Stomach (tissue), 4 donors: Measurements from ENCODE around the gene NTNG1.

Experiments used
- CTCF ChIP-seq, 7 experiments: fragments of 450-650 bp in 4 of 7; fragments of 200-600 bp in 3 of 7; sonication (generic) in 3 of 7; IDR thresholded peaks; one replicate each; pipeline ENCODE4 v1.5.1; 2016 to 2019; ENCODE audit warnings: antibody characterized with exemption in 7 of 7, control low read depth in 2 of 7, mild to moderate bottlenecking in 1 of 7
- EP300 ChIP-seq: sonication (generic); formaldehyde crosslinking; IDR thresholded peaks from one replicate; pipeline ENCODE4 v1.6.1; 2017; ENCODE audit warnings: antibody characterized with exemption
- POLR2A ChIP-seq, 4 donors: fragments of 450-650 bp; IDR thresholded peaks; one replicate each; pipeline ENCODE4 v1.6.1; 2016; ENCODE audit warnings: antibody characterized with exemption in 4 of 4, control low read depth in 2 of 4, mild to moderate bottlenecking in 1 of 4, moderate library complexity in 1 of 4
- POLR2AphosphoS5 ChIP-seq, 3 donors: sonication (generic); formaldehyde crosslinking; IDR thresholded peaks; one replicate each; pipeline ENCODE4 v1.6.1; 2016; ENCODE audit warnings: antibody characterized with exemption in 3 of 3

DNA sequence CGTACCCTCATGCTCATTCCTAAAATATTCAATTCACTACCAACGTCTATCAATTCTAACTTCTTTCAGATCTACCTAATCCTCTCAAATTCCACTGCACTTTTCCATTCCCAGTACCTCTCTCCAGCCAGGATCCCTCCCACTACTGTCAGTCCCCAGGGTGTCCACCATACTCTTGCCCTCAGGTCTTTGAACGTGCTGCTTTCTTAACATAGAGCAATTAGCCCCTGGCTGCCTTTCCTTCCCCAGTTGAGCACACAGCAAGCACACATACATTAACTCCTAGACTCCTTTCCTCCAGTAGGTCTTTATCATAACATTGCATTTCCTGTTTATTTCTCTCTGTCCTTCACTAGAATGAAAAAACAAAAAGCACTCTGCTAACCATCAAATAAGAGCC, 126.7 kb downstream of the NTNG1 start:
- no peak for TF ChIP-seq POLR2A (IDR thresholded peaks at IDR 0.05)
- TF ChIP-seq CTCF (IDR thresholded peaks at IDR 0.05), result no peak
- TF ChIP-seq POLR2AphosphoS5 (IDR thresholded peaks at IDR 0.05), result no peak
- no peak for TF ChIP-seq EP300
